WTC11 (cell line): ENCODE data around the gene PAXIP1.

ENCODE experiments used
- TP53 ChIP-seq: sonication (generic); formaldehyde crosslinking; IDR thresholded peaks from 2 replicates; pipeline ENCODE4 v1.8.1; 2023; ENCODE audit warnings: mild to moderate bottlenecking, missing genetic modification reagents
- ZNF317 ChIP-seq: sonication (generic); formaldehyde crosslinking; IDR thresholded peaks from 2 replicates; pipeline ENCODE4 v1.8.1; 2023; ENCODE audit warnings: low read depth, mild to moderate bottlenecking, moderate library complexity, missing genetic modification reagents, borderline replicate concordance
- ZNF423 ChIP-seq: fragments of 250-450 bp; sonication (Bioruptor Pico); IDR thresholded peaks from 2 replicates; pipeline ENCODE4 v2.1.2; 2022; ENCODE audit warnings: mild to moderate bottlenecking, moderate library complexity
- TF ChIP-seq, protein P1 (sequence below): fragments of 200-600 bp; IDR thresholded peaks from 2 replicates; pipeline ENCODE4 v1.8.0; 2022; ENCODE audit warnings: antibody characterized with exemption

DNA sequence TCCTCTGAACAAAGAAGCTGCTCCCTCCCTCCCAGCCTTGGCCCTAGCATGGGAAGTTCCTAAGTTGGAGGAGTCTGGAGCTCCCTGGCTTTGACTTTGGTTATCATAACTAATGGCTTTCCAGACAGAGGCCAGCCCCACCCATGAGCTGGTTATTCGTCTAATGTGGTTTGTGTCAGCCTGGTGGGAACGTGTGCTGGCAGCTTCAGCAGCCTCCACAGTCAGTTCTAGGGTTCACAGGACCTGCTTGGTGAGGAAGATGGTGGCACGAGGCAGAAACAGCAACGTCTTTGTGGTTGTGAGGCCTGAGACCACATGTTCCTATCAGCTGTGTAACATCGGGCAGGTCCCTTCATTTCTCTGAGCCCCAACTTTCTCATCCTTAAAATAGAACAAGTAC lies 103.1 kb downstream of the PAXIP1 start:
- TF ChIP-seq TP53 (CRISPR knock-in tag): no peak
- TF ChIP-seq ZNF423 (CRISPR knock-in tag): no peak
- TF ChIP-seq, protein P1, sequence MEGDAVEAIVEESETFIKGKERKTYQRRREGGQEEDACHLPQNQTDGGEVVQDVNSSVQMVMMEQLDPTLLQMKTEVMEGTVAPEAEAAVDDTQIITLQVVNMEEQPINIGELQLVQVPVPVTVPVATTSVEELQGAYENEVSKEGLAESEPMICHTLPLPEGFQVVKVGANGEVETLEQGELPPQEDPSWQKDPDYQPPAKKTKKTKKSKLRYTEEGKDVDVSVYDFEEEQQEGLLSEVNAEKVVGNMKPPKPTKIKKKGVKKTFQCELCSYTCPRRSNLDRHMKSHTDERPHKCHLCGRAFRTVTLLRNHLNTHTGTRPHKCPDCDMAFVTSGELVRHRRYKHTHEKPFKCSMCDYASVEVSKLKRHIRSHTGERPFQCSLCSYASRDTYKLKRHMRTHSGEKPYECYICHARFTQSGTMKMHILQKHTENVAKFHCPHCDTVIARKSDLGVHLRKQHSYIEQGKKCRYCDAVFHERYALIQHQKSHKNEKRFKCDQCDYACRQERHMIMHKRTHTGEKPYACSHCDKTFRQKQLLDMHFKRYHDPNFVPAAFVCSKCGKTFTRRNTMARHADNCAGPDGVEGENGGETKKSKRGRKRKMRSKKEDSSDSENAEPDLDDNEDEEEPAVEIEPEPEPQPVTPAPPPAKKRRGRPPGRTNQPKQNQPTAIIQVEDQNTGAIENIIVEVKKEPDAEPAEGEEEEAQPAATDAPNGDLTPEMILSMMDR: no peak
- TF ChIP-seq ZNF317 (CRISPR knock-in tag): no peak
